ENCODE measurements around the gene GRIA4.

The GRIA4 gene

DNA sequence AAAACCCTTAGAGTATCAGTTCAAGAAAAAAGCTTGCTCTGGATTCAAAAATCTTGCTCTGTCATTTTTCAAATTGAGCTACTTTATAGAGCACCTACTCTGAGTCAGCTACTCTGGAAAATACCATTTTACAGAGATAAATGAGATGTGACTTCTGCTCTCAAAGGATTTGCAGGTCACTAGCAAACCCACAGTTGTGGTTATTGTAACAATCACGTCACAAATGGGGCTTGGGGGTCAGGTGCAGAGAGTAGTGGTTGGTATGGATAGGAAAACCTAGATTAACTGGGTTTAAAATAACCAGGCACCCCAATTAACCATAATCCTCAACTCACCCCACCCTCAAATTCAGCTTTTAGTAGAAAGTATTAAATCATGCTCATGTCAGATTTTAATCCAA, 359.9 kb downstream of the GRIA4 start:
- H3K9me3 ChIP-seq (ENCODE audit: insufficient read depth, low read depth, low read length) = no peaks in the 10 kb centered on the region
- H3K27me3 ChIP-seq (ENCODE audit: insufficient read depth, low read length, poor library complexity, severe bottlenecking) = no peaks in the 10 kb centered on the region
- H2AFZ ChIP-seq (ENCODE audit: low read length) = no peak overlapping the region
- no peaks in the 10 kb centered on the region for H3K79me2 ChIP-seq (ENCODE audit: insufficient read depth, low read length)
- no peak overlapping the region for H3K4me3 ChIP-seq (ENCODE audit: low read length, poor library complexity, severe bottlenecking)
- H4K20me1 ChIP-seq (ENCODE audit: insufficient read depth, low read length, poor library complexity, severe bottlenecking) = no peaks in the 10 kb centered on the region
- H3F3A ChIP-seq (ENCODE audit: low read depth) = no peaks in the 10 kb centered on the region
- no peak overlapping the region for H3K4me2 ChIP-seq (ENCODE audit: low read depth, low read length, poor library complexity, severe bottlenecking)
- no peaks in the 10 kb centered on the region for H3K36me3 ChIP-seq (ENCODE audit: insufficient read depth, low read length)
- H3K4me1 ChIP-seq (ENCODE audit: insufficient read depth, low read length, poor library complexity, severe bottlenecking) = no peaks in the 10 kb centered on the region
- TF ChIP-seq, protein P1, sequence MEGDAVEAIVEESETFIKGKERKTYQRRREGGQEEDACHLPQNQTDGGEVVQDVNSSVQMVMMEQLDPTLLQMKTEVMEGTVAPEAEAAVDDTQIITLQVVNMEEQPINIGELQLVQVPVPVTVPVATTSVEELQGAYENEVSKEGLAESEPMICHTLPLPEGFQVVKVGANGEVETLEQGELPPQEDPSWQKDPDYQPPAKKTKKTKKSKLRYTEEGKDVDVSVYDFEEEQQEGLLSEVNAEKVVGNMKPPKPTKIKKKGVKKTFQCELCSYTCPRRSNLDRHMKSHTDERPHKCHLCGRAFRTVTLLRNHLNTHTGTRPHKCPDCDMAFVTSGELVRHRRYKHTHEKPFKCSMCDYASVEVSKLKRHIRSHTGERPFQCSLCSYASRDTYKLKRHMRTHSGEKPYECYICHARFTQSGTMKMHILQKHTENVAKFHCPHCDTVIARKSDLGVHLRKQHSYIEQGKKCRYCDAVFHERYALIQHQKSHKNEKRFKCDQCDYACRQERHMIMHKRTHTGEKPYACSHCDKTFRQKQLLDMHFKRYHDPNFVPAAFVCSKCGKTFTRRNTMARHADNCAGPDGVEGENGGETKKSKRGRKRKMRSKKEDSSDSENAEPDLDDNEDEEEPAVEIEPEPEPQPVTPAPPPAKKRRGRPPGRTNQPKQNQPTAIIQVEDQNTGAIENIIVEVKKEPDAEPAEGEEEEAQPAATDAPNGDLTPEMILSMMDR (conservative IDR thresholded peaks at IDR 0.05; ENCODE audit: low read length) = no peak
- no peak for TF ChIP-seq EZH2phosphoT487 (IDR thresholded peaks at IDR 0.05; ENCODE audit: borderline replicate concordance)
- H3K9me2 ChIP-seq (replicated peaks; ENCODE audit: low read depth, low read length) = no peaks in the 10 kb centered on the region
- no peak overlapping the region for H3K9ac ChIP-seq (ENCODE audit: low read depth, low read length, poor library complexity, severe bottlenecking)

DNA sequence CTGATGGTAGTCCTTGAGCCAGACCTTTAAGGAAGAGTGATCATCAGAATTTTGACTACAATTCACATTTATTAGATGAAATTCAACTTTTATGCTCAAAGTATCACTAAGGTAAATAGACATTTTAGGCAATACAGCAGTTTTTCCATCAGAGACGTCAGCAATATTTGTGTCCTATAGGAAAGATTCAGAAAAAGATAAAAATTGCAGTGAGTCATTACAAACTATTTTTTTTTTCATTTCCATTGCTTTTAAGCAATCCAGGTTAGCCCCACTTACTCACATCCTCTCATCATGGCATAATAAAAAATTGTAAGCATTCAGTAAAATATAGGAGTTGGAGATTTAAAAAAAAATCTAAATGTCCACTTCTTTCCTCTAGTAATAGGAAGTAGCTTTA, 365.3 kb downstream of the GRIA4 start:
- Histone ChIP-seq H3K36me3 (ENCODE audit: insufficient read depth, low read length) (no peaks in the 10 kb centered on the region), H3K4me1 (ENCODE audit: insufficient read depth, low read length, poor library complexity, severe bottlenecking) (no peaks in the 10 kb centered on the region), H3K27me3 (ENCODE audit: insufficient read depth, low read length, poor library complexity, severe bottlenecking) (no peaks in the 10 kb centered on the region), H3K9ac (ENCODE audit: low read depth, low read length, poor library complexity, severe bottlenecking) (no peak overlapping the region), H2AFZ (ENCODE audit: low read length) (no peak overlapping the region), H3K79me2 (ENCODE audit: insufficient read depth, low read length) (no peaks in the 10 kb centered on the region), H3K4me2 (ENCODE audit: low read depth, low read length, poor library complexity, severe bottlenecking) (no peak overlapping the region), H3K9me3 (ENCODE audit: insufficient read depth, low read depth, low read length) (no peaks in the 10 kb centered on the region), H4K20me1 (ENCODE audit: insufficient read depth, low read length, poor library complexity, severe bottlenecking) (no peaks in the 10 kb centered on the region), H3F3A (ENCODE audit: low read depth) (no peaks in the 10 kb centered on the region), H3K4me3 (ENCODE audit: low read length, poor library complexity, severe bottlenecking) (no peak overlapping the region), H3K9me2 (replicated peaks; ENCODE audit: low read depth, low read length) (no peaks in the 10 kb centered on the region)
- TF ChIP-seq EZH2phosphoT487 (IDR thresholded peaks at IDR 0.05; ENCODE audit: borderline replicate concordance) = no peak
- TF ChIP-seq, protein P1 (conservative IDR thresholded peaks at IDR 0.05; ENCODE audit: low read length) = no peak

DNA sequence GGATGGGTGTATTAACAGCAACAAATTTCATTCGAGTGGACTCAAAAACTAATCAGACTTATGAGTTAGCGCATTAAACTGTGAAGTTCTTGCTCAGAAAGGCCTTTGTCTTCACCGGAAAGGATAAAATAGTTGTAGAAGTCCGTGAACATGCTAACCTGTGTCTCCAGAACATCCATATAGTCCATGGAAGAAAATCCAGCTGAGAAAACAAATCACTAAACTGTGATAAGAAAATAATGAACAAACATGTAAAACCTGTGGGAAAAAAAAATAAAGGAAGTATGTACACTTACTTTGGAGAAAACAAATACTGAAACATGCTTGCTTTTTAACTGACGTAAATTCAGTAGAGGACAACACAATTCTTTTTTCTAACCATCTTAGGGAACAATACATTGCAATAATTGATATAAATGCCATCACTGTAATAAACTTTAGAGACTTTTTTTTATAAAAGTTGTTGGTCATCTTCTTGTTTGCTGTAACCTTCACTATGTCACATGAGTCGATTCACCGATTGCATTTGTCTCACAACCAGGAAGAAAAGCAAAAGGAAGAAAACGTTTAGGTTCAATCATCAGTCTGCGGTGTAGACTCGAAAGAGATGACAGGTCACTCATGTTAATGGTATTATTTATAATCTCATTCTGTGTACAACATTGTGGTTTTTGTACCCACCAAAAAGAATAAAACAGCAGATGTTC, 370.3 kb downstream of the GRIA4 start:
- Histone ChIP-seq H3K4me2 (ENCODE audit: low read depth, low read length, poor library complexity, severe bottlenecking) (no peak overlapping the region), H3F3A (ENCODE audit: low read depth) (no peaks in the 10 kb centered on the region), H2AFZ (ENCODE audit: low read length) (no peak overlapping the region), H3K79me2 (ENCODE audit: insufficient read depth, low read length) (no peaks in the 10 kb centered on the region), H4K20me1 (ENCODE audit: insufficient read depth, low read length, poor library complexity, severe bottlenecking) (no peaks in the 10 kb centered on the region), H3K9me2 (replicated peaks; ENCODE audit: low read depth, low read length) (no peaks in the 10 kb centered on the region), H3K36me3 (ENCODE audit: insufficient read depth, low read length) (no peaks in the 10 kb centered on the region), H3K9me3 (ENCODE audit: insufficient read depth, low read depth, low read length) (no peaks in the 10 kb centered on the region), H3K27me3 (ENCODE audit: insufficient read depth, low read length, poor library complexity, severe bottlenecking) (no peaks in the 10 kb centered on the region), H3K9ac (ENCODE audit: low read depth, low read length, poor library complexity, severe bottlenecking) (no peak overlapping the region), H3K4me1 (ENCODE audit: insufficient read depth, low read length, poor library complexity, severe bottlenecking) (no peaks in the 10 kb centered on the region), H3K4me3 (ENCODE audit: low read length, poor library complexity, severe bottlenecking) (no peak overlapping the region)
- TF ChIP-seq EZH2phosphoT487 (IDR thresholded peaks at IDR 0.05; ENCODE audit: borderline replicate concordance) = no peak
- TF ChIP-seq, protein P1 (conservative IDR thresholded peaks at IDR 0.05; ENCODE audit: low read length) = no peak

Data from Loucy (cell line).